HepG2 (cell line): Measurements from ENCODE around the gene BMERB1. TPM values are rescaled to one million over a fixed set of nuclear protein-coding genes. Genes with fewer than 3 reads are reported as not detected.

Experiments
- BHLHE40 ChIP-seq: IDR thresholded peaks from 2 replicates; pipeline ENCODE4 v1.6.1; 2011; ENCODE audit warnings: low read length, improper control_type of control experiment
- HDAC2 ChIP-seq: sonication (generic); formaldehyde crosslinking; IDR thresholded peaks from 2 replicates; pipeline ENCODE4 v1.4.0; 2020; ENCODE audit warnings: missing genetic modification reagents
- HOXA3 ChIP-seq: sonication (generic); formaldehyde crosslinking; IDR thresholded peaks from 2 replicates; pipeline ENCODE4 v1.5.0; 2020; ENCODE audit warnings: missing genetic modification reagents
- MLX ChIP-seq: IDR thresholded peaks from 2 replicates; pipeline ENCODE4 v1.6.1; 2016
- MTA1 ChIP-seq: sonication (generic); formaldehyde crosslinking; IDR thresholded peaks from 2 replicates; pipeline ENCODE4 v1.4.0; 2020; ENCODE audit warnings: missing genetic modification reagents, mild to moderate bottlenecking, borderline replicate concordance
- MXD3 ChIP-seq: IDR thresholded peaks from 2 replicates; pipeline ENCODE4 v1.6.1; 2016; ENCODE audit warnings: mild to moderate bottlenecking, missing biosample characterization, missing genetic modification reagents
- PAX8 ChIP-seq: sonication (generic); formaldehyde crosslinking; IDR thresholded peaks from 2 replicates; pipeline ENCODE4 v1.8.0; 2022; ENCODE audit warnings: mild to moderate bottlenecking, missing genetic modification reagents, borderline replicate concordance
- RBAK ChIP-seq: sonication (generic); formaldehyde crosslinking; IDR thresholded peaks from 2 replicates; pipeline ENCODE4 v1.5.1; 2020; ENCODE audit warnings: mild to moderate bottlenecking, missing genetic modification reagents
- SAP130 ChIP-seq: IDR thresholded peaks from 2 replicates; pipeline ENCODE4 v1.6.1; 2016; ENCODE audit warnings: low read depth
- SPEN ChIP-seq: sonication (generic); formaldehyde crosslinking; IDR thresholded peaks from 2 replicates; pipeline ENCODE4 v1.5.1; 2020; ENCODE audit warnings: low read depth, mild to moderate bottlenecking, missing genetic modification reagents
- TBX2 ChIP-seq: sonication (generic); formaldehyde crosslinking; IDR thresholded peaks from 2 replicates; pipeline ENCODE4 v1.5.0; 2020; ENCODE audit warnings: missing genetic modification reagents, mild to moderate bottlenecking, borderline replicate concordance
- ZFP91 ChIP-seq: sonication (generic); formaldehyde crosslinking; IDR thresholded peaks from 2 replicates; pipeline ENCODE4 v1.9.0; 2022; ENCODE audit warnings: missing genetic modification reagents, mild to moderate bottlenecking, borderline replicate concordance
- ZNF280B ChIP-seq: sonication (generic); formaldehyde crosslinking; IDR thresholded peaks from 2 replicates; pipeline ENCODE4 v1.5.0; 2020; ENCODE audit warnings: missing genetic modification reagents, mild to moderate bottlenecking, borderline replicate concordance
- ZNF292 ChIP-seq: sonication (generic); formaldehyde crosslinking; IDR thresholded peaks from 2 replicates; pipeline ENCODE4 v1.8.1; 2022; ENCODE audit warnings: mild to moderate bottlenecking, low read depth, missing genetic modification reagents, borderline replicate concordance
- ZNF441 ChIP-seq: sonication (generic); formaldehyde crosslinking; IDR thresholded peaks from 2 replicates; pipeline ENCODE4 v1.7.0; 2021; ENCODE audit warnings: missing genetic modification reagents, borderline replicate concordance
- ZNF556 ChIP-seq: sonication (generic); formaldehyde crosslinking; IDR thresholded peaks from 2 replicates; pipeline ENCODE4 v1.4.0; 2020; ENCODE audit warnings: mild to moderate bottlenecking, missing genetic modification reagents, borderline replicate concordance
- ZNF646 ChIP-seq: sonication (generic); formaldehyde crosslinking; IDR thresholded peaks from 2 replicates; pipeline ENCODE4 v1.9.0; 2021; ENCODE audit warnings: mild to moderate bottlenecking, missing genetic modification reagents
- polyA plus RNA-seq, 8 experiments: library from polyadenylated mRNA; depleted of rRNA in 3 of 8; stranded (reverse) in 7 of 8; unstranded in 1 of 8; fragments of >200 nt; fragmentation: Illumina TruSeq in 4 of 8; extraction: Trizol in 4 of 8; gene quantifications; 2 replicates each; pipeline versions ENCODE4 v1.2.1 to v1.2.3, GENCODE V29; 2011 to 2016; ENCODE audit warnings: low read depth in 4 of 8, missing spikeins in 1 of 8, mixed read lengths in 1 of 8; ENCODE audit not compliant: insufficient read depth in 1 of 8
- total RNA-seq, 5 experiments: library from RNA; depleted of rRNA; stranded (reverse); fragments of >200 nt; fragmentation: Illumina TruSeq; extraction: Trizol; gene quantifications; 2 replicates each; pipeline ENCODE4 v1.2.3, GENCODE V29; 2016; ENCODE audit warnings: low read depth in 1 of 5

BMERB1 gene
- total and polyA plus RNA-seq, 2 of the 13 experiments (the other 11 are each of a cell fraction or from before 2014, with no cell fraction given), result 1.4 TPM

GRCh38 chr16:15607700-15608396 lies 173.5 kb downstream of the BMERB1 start (continued):
- TF ChIP-seq MLX (CRISPR knock-in tag), result 0 out of 2 replicates have a peak, but pooled peaks have one; percentile 9
- TF ChIP-seq ZNF556 (CRISPR knock-in tag), result peak; percentile 84; the same call in 1 of the 2 replicates
- TF ChIP-seq RBAK (CRISPR knock-in tag), result 0 out of 2 replicates have a peak, but pooled peaks have one; percentile 32
- 0 out of 2 replicates have a peak, but pooled peaks have one; percentile 0 for TF ChIP-seq ZNF280B (CRISPR knock-in tag)
- 0 out of 2 replicates have a peak, but pooled peaks have one; percentile 13 for TF ChIP-seq TBX2 (CRISPR knock-in tag)
- 0 out of 2 replicates have a peak, but pooled peaks have one; percentile 38 for TF ChIP-seq SPEN (CRISPR knock-in tag)
- peak; percentile 40; the same call in 1 of the 2 replicates for TF ChIP-seq ZNF441 (CRISPR knock-in tag)
- TF ChIP-seq HDAC2 (CRISPR knock-in tag), result no peak
- peak; percentile 58; the same call in 1 of the 2 replicates for TF ChIP-seq ZNF292 (CRISPR knock-in tag)
- no peak for TF ChIP-seq MXD3
- 0 out of 2 replicates have a peak, but pooled peaks have one; percentile 18 for TF ChIP-seq BHLHE40
- TF ChIP-seq ZNF646, result no peak
- TF ChIP-seq SAP130 (CRISPR knock-in tag), result 0 out of 2 replicates have a peak, but pooled peaks have one; percentile 19
- 0 out of 2 replicates have a peak, but pooled peaks have one; percentile 37 for TF ChIP-seq MTA1 (CRISPR knock-in tag)
- TF ChIP-seq ZFP91 (CRISPR knock-in tag), result peak; percentile 59; the same call in 1 of the 2 replicates
- 0 out of 2 replicates have a peak, but pooled peaks have one; percentile 75 for TF ChIP-seq PAX8 (CRISPR knock-in tag)
- peak; percentile 72 for TF ChIP-seq HOXA3 (CRISPR knock-in tag)
